GM12878 (cell line): Measurements from ENCODE around the gene ECI1. TPM values are rescaled to one million over a fixed set of nuclear protein-coding genes. Genes with fewer than 3 reads are reported as not detected.

Experiments
- ATAC-seq: fragments of 200-7000 bp; cut with Tn5 transposase; 3 replicates; pipeline ENCODE4 v1.9.1; 2020; ENCODE audit warnings: mild to moderate bottlenecking, moderate library complexity
- BruUV-seq: library from RNA; stranded (reverse); fragments of 400-500 nt; replicated peaks from 2 replicates; lab custom pipeline; 2021; lab: Mats Ljungman, UMichigan
- CTCF ChIA-PET: fragments of 300-600 bp; sonication (Branson Sonifier 250); formaldehyde crosslinking; extraction: SDS; loops from one replicate; lab custom pipeline; 2021; ENCODE audit warnings: inconsistent platforms; lab: Yijun Ruan, JAX
- POLR2A ChIA-PET: fragments of 350-600 bp; formaldehyde crosslinking; extraction: SDS; loops from one replicate; lab custom pipeline; 2021; ENCODE audit warnings: inconsistent platforms; lab: Charles Lee
- RAD21 ChIA-PET: fragments of 300-600 bp; sonication (Branson Sonifier 250); formaldehyde crosslinking; loops from one replicate; lab custom pipeline; 2023; ENCODE audit warnings: antibody characterized with exemption; ENCODE audit not compliant: unreplicated experiment; lab: Charles Lee
- SMC1A ChIA-PET: fragments of 300-600 bp; sonication (Branson Sonifier 250); formaldehyde crosslinking; loops from one replicate; lab custom pipeline; 2023; ENCODE audit not compliant: unreplicated experiment, uncharacterized antibody; lab: Charles Lee
- DNase-seq: peaks from one replicate; pipeline ENCODE4 v3.0.0-alpha.2; 2011; ENCODE audit warnings: low read depth, low spot score
- FAIRE-seq: peaks from 3 replicates; lab custom pipeline; 2011; peaks lifted over from hg19 to GRCh38; lab: Jason Lieb, UNC
- H2AFZ ChIP-seq: 2 replicates; pipeline ENCODE4 v1.6.0; 2011; ENCODE audit warnings: low read depth, low read length, control low read depth; ENCODE audit not compliant: control insufficient read depth
- H3K27ac ChIP-seq: 2 replicates; pipeline ENCODE4 v1.5.1; 2011; ENCODE audit warnings: control low read depth; ENCODE audit not compliant: control insufficient read depth, insufficient read depth
- H3K27me3 ChIP-seq, 2 experiments: replicated peaks in 1 of 2; 2 replicates each; pipeline versions ENCODE4 v1.6.0 to v1.6.1; 2011; ENCODE audit warnings: low read length in 1 of 2; ENCODE audit not compliant: control insufficient read depth in 2 of 2, insufficient read depth in 2 of 2
- H3K36me3 ChIP-seq, 2 experiments: 2 replicates each; pipeline ENCODE4 v1.5.1; 2011; ENCODE audit warnings: low read length in 1 of 2; ENCODE audit not compliant: control insufficient read depth in 2 of 2, insufficient read depth in 2 of 2
- H3K4me1 ChIP-seq: 2 replicates; pipeline ENCODE4 v1.6.1; 2011; ENCODE audit warnings: mild to moderate bottlenecking, low read length, moderate library complexity, mixed read lengths; ENCODE audit not compliant: control insufficient read depth, insufficient read depth
- H3K4me2 ChIP-seq: 2 replicates; pipeline ENCODE4 v1.6.0; 2011; ENCODE audit warnings: control low read depth; ENCODE audit not compliant: control insufficient read depth, insufficient read depth
- H3K4me3 ChIP-seq: fragments of 200-600 bp; sonication (generic); 2 replicates; pipeline ENCODE4 v1.5.1; 2016
- H3K79me2 ChIP-seq: 2 replicates; pipeline ENCODE4 v1.6.0; 2011; ENCODE audit warnings: low read length; ENCODE audit not compliant: control insufficient read depth, insufficient read depth
- H3K9ac ChIP-seq: 2 replicates; pipeline ENCODE4 v1.8.0; 2011; ENCODE audit warnings: low read length, control low read depth, mixed read lengths; ENCODE audit not compliant: control insufficient read depth, insufficient read depth
- H3K9me3 ChIP-seq: replicated peaks from 3 replicates; pipeline ENCODE4 v1.5.1; 2011; ENCODE audit warnings: mild to moderate bottlenecking, low read length; ENCODE audit not compliant: control insufficient read depth, insufficient read depth
- H4K20me1 ChIP-seq: 2 replicates; pipeline ENCODE4 v1.6.0; 2011; ENCODE audit not compliant: control insufficient read depth, insufficient read depth
- BCL11A ChIP-seq: IDR thresholded peaks from 2 replicates; pipeline ENCODE4 v1.6.1; 2011; ENCODE audit warnings: low read depth, low read length
- BMI1 ChIP-seq: fragments of 450-650 bp; IDR thresholded peaks from 2 replicates; pipeline ENCODE4 v1.6.1; 2016; ENCODE audit warnings: mild to moderate bottlenecking, moderate library complexity, borderline replicate concordance
- CBX3 ChIP-seq: fragments of 200-600 bp; sonication (generic); IDR thresholded peaks from 2 replicates; pipeline ENCODE4 v1.6.1; 2016; ENCODE audit warnings: low read depth, borderline replicate concordance
- CREB1 ChIP-seq: IDR thresholded peaks from 2 replicates; pipeline ENCODE4 v1.6.1; 2012; ENCODE audit warnings: low read depth, mild to moderate bottlenecking, inconsistent platforms
- KDM1A ChIP-seq: fragments of 200-600 bp; sonication (generic); IDR thresholded peaks from 2 replicates; pipeline ENCODE4 v1.6.1; 2016; ENCODE audit warnings: borderline replicate concordance
- MYC ChIP-seq: IDR thresholded peaks from 2 replicates; pipeline ENCODE4 v1.6.1; 2011; ENCODE audit warnings: mild to moderate bottlenecking, low read length, moderate library complexity, inconsistent platforms; ENCODE audit not compliant: insufficient read depth, insufficient replicate concordance, insufficient read length, severe bottlenecking
- NBN ChIP-seq: fragments of 450-650 bp; IDR thresholded peaks from 2 replicates; pipeline ENCODE4 v1.6.1; 2016
- NR2C2 ChIP-seq: IDR thresholded peaks from 2 replicates; pipeline ENCODE4 v1.6.1; 2011; ENCODE audit warnings: borderline replicate concordance, low read depth; ENCODE audit not compliant: control insufficient read depth, insufficient read length
- PAX8 ChIP-seq: fragments of 450-650 bp; IDR thresholded peaks from 2 replicates; pipeline ENCODE4 v1.6.1; 2017; ENCODE audit warnings: mild to moderate bottlenecking, moderate library complexity
- RCOR1 ChIP-seq: conservative IDR thresholded peaks from 2 replicates; pipeline ENCODE4 v1.6.1; 2012; ENCODE audit warnings: low read depth, low read length, improper control_type of control experiment
- SMAD5 ChIP-seq: IDR thresholded peaks from 2 replicates; pipeline ENCODE4 v1.6.1; 2016; ENCODE audit warnings: antibody characterized with exemption, low read depth
- SP1 ChIP-seq: IDR thresholded peaks from one replicate; pipeline ENCODE4 v1.6.1; 2011; ENCODE audit warnings: low read depth, low read length
- SUZ12 ChIP-seq: fragments of 200-600 bp; sonication (generic); IDR thresholded peaks from one replicate; pipeline ENCODE4 v1.6.1; 2018; ENCODE audit warnings: antibody characterized with exemption, mild to moderate bottlenecking; ENCODE audit not compliant: unreplicated experiment
- TAF1 ChIP-seq: IDR thresholded peaks from 2 replicates; pipeline ENCODE4 v1.6.1; 2011; ENCODE audit warnings: mild to moderate bottlenecking, low read depth, low read length, borderline replicate concordance
- ZNF207 ChIP-seq: fragments of 450-650 bp; IDR thresholded peaks from 2 replicates; pipeline ENCODE4 v1.6.1; 2014; ENCODE audit warnings: antibody characterized with exemption, mild to moderate bottlenecking, borderline replicate concordance
- ZNF24 ChIP-seq: fragments of 450-650 bp; IDR thresholded peaks from 2 replicates; pipeline ENCODE4 v1.6.1; 2017; ENCODE audit warnings: antibody characterized with exemption, mild to moderate bottlenecking
- ZNF622 ChIP-seq: fragments of 450-650 bp; IDR thresholded peaks from 2 replicates; pipeline ENCODE4 v1.6.1; 2017; ENCODE audit warnings: mild to moderate bottlenecking, inconsistent platforms
- WGBS: methylation state at CpG from one replicate; pipeline ENCODE4 v1.1.6; 2016; ENCODE audit warnings: low lambda C conversion rate; ENCODE audit not compliant: insufficient replicate concordance, insufficient coverage; ENCODE audit errors: missing lambda C conversion rate; 5-methylcytosine and 5-hydroxymethylcytosine counted together
- in situ Hi-C: fragments of 300-500 bp; cut with MboI; formaldehyde crosslinking; loops from 9 replicates; pipeline ENCODE4 v1.14.3; 2018; ENCODE audit warnings: mixed read lengths
- intact Hi-C: fragments of 100-400 bp; cut with micrococcal nuclease; formaldehyde crosslinking; loops from one replicate; pipeline ENCODE4 v1.14.2; 2022; ENCODE audit not compliant: unreplicated experiment
- polyA plus RNA-seq, 11 experiments: library from polyadenylated mRNA; depleted of rRNA in 4 of 11; unstranded in 6 of 11; stranded (reverse) in 5 of 11; fragments of >200 nt; fragmentation: Nextera tagmentation in 4 of 11; fragmentation: Illumina TruSeq in 1 of 11; extraction: Ambion mirVana in 4 of 11; extraction: Trizol in 1 of 11; gene quantifications; 1 replicate in 1 of 11; 2 replicates in 10 of 11; pipeline versions ENCODE4 v1.2.1 to v1.2.3, GENCODE V29; 2011 to 2016; ENCODE audit warnings: inconsistent platforms in 2 of 11, missing spikeins in 2 of 11, low read depth in 1 of 11
- total RNA-seq, 4 experiments: library from RNA; depleted of rRNA in 3 of 4; stranded (reverse); fragments of >200 nt in 3 of 4; fragmentation: Illumina TruSeq in 1 of 4; extraction: Trizol in 1 of 4; gene quantifications; 2 replicates each; pipeline versions ENCODE4 v1.2.1 to v1.2.3, GENCODE V29; 2013 to 2021
- TF ChIP-seq, protein P1 (sequence below): fragments of 450-650 bp; IDR thresholded peaks from 2 replicates; pipeline ENCODE4 v1.6.1; 2017; ENCODE audit warnings: borderline replicate concordance
- TF ChIP-seq, protein P2 (sequence below): fragments of 450-650 bp; IDR thresholded peaks from 2 replicates; pipeline ENCODE4 v1.6.1; 2016; ENCODE audit warnings: mild to moderate bottlenecking, moderate library complexity, borderline replicate concordance

The ECI1 gene
- total and polyA plus RNA-seq, 10 of the 15 experiments (the other 5 are each of a cell fraction or from before 2014, with no cell fraction given) = 2.2 to 82.1 (median 24.8) TPM

DNA sequence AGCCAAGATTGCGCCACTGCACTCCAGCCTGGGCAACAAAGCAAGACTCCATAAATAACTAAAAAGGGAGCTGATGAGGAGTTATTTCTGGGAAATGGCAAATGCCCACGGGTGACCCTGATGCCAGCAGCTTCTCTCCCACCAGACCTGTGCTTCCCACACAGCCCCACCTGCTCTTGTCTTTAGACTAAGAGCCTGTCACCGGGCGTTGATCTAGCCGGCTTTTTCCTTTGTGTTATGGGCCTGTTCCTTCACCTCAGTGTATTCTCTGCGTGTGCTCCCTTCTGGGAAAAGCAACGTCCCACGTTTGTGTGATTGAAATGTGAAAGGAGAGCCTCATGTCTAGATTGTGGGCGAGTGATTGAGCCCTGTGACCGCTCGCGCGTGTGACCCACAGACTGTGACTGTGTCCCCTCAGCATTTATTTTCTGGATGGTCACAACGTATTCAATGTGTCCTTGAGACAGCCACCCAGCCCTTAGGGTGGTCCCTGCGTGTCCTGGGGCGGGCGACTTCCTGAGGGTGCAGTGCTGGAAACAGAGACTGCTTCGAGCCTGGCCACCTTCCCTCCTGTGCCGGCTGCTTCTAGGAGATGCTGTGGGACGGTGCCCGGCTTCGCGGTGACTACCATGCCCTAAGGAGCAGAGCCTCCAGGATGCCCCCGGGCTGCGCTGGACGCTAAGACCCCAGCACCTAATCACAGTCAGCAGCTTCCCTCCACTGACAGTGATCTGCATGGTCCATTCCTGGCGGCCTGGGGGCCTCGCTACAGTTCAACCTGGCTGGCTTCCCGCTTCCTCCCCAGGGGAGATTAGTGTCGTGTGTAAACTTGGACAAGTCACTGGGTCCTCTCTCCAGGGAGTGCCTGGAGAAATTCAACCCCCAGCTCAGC is 24.3 kb upstream of the ECI1 start:
- no peaks in the 10 kb centered on the region for H4K20me1 ChIP-seq
- H3K36me3 ChIP-seq = no peaks in the 10 kb centered on the region
- ATAC-seq (no peak), FAIRE-seq (no peak), DNase-seq (no peak)
- ChIA-PET POLR2A (interaction anchor here (0.5 kb wide), 1 partner anchor 81 kb away, joined by 3 read pairs; no protein-coding TSS in a partner anchor), CTCF (no interaction called here), SMC1A (no interaction called here), RAD21 (interaction anchor here (0.6 kb wide), 1 partner anchor 14 kb away, joined by 3 read pairs; no protein-coding TSS in a partner anchor)
- no peak overlapping the region for H3K9ac ChIP-seq
- H3K9me3 ChIP-seq = no peaks in the 10 kb centered on the region
- 72% methylated on average over 30 of the region's 30 CpGs for WGBS
- intact Hi-C loops = no loop called here
- no peak overlapping the region for H3K27ac ChIP-seq
- no peaks in the 10 kb centered on the region for H3K79me2 ChIP-seq
- no peak overlapping the region for H2AFZ ChIP-seq
- H3K4me2 ChIP-seq = no peak overlapping the region
- no peak for TF ChIP-seq ZNF24
- no peak for TF ChIP-seq CBX3
- TF ChIP-seq, protein P1, sequence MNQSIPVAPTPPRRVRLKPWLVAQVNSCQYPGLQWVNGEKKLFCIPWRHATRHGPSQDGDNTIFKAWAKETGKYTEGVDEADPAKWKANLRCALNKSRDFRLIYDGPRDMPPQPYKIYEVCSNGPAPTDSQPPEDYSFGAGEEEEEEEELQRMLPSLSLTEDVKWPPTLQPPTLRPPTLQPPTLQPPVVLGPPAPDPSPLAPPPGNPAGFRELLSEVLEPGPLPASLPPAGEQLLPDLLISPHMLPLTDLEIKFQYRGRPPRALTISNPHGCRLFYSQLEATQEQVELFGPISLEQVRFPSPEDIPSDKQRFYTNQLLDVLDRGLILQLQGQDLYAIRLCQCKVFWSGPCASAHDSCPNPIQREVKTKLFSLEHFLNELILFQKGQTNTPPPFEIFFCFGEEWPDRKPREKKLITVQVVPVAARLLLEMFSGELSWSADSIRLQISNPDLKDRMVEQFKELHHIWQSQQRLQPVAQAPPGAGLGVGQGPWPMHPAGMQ = no peak
- TF ChIP-seq ZNF622 = no peak
- no peak for TF ChIP-seq MYC
- TF ChIP-seq, protein P2, sequence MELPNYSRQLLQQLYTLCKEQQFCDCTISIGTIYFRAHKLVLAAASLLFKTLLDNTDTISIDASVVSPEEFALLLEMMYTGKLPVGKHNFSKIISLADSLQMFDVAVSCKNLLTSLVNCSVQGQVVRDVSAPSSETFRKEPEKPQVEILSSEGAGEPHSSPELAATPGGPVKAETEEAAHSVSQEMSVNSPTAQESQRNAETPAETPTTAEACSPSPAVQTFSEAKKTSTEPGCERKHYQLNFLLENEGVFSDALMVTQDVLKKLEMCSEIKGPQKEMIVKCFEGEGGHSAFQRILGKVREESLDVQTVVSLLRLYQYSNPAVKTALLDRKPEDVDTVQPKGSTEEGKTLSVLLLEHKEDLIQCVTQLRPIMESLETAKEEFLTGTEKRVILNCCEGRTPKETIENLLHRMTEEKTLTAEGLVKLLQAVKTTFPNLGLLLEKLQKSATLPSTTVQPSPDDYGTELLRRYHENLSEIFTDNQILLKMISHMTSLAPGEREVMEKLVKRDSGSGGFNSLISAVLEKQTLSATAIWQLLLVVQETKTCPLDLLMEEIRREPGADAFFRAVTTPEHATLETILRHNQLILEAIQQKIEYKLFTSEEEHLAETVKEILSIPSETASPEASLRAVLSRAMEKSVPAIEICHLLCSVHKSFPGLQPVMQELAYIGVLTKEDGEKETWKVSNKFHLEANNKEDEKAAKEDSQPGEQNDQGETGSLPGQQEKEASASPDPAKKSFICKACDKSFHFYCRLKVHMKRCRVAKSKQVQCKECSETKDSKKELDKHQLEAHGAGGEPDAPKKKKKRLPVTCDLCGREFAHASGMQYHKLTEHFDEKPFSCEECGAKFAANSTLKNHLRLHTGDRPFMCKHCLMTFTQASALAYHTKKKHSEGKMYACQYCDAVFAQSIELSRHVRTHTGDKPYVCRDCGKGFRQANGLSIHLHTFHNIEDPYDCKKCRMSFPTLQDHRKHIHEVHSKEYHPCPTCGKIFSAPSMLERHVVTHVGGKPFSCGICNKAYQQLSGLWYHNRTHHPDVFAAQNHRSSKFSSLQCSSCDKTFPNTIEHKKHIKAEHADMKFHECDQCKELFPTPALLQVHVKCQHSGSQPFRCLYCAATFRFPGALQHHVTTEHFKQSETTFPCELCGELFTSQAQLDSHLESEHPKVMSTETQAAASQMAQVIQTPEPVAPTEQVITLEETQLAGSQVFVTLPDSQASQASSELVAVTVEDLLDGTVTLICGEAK = no peak
- no peak for TF ChIP-seq NBN
- no peak for TF ChIP-seq SMAD5
- TF ChIP-seq TAF1 = no peak
- no peak for TF ChIP-seq SUZ12
- TF ChIP-seq SP1 = no peak
- no peak for TF ChIP-seq BMI1
- TF ChIP-seq NR2C2 = no peak
- TF ChIP-seq BCL11A = no peak
- no peak for TF ChIP-seq PAX8
- TF ChIP-seq ZNF207 = no peak
- no peak for TF ChIP-seq KDM1A
- TF ChIP-seq CREB1 = no peak
- TF ChIP-seq RCOR1 = no peak
- no TSS peak for BruUV-seq
- in situ Hi-C loops = no loop called here
- H3K4me1 ChIP-seq = no peaks in the 10 kb centered on the region
- H3K4me3 ChIP-seq = no peak overlapping the region
- no peaks in the 10 kb centered on the region for H3K27me3 ChIP-seq
